NCI-H146 treated with DMSO at 0.1 percent for 48 hours (cell line): ENCODE results near the gene HSPBP1.

Source experiments
- DNase-seq: peaks from one replicate; lab custom pipeline; 2025; ENCODE audit not compliant: unreplicated experiment; lab: John Stamatoyannopoulos, UW

Gene HSPBP1

DNA sequence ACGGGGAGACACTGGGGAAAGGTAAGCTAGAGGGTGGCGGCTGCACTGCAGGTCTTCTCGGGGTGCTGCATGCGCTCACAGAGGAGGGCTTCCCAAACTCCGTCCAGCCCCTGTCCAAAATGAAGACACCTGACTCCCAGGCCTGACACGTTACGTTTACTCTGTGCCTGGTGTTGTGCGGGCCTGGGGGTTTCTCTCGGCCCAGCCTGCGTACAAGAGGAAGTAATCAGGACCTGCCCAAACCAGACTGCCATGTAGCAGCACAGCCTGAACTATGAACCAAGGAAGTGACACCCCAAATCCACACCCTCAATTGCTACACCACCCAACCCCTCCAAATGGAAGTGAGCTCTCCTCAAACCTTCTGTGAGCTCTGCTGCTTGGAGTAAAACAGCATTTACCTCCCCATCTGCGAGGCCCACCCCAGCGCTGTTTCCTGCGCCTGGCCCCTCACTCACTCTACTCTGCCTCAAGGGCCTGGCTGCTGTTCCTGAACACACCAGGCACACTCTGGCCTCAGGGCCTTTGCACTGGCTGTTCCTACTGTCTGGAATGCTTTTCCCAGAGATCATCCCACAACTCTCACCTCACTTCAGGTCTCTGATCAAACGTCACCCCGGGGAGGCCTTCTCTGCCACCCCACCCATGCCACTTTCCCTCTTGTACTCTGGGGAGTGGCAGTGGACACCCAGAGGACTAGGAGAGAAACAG, 3.0 kb downstream of the HSPBP1 start:
- no peak for DNase-seq

DNA sequence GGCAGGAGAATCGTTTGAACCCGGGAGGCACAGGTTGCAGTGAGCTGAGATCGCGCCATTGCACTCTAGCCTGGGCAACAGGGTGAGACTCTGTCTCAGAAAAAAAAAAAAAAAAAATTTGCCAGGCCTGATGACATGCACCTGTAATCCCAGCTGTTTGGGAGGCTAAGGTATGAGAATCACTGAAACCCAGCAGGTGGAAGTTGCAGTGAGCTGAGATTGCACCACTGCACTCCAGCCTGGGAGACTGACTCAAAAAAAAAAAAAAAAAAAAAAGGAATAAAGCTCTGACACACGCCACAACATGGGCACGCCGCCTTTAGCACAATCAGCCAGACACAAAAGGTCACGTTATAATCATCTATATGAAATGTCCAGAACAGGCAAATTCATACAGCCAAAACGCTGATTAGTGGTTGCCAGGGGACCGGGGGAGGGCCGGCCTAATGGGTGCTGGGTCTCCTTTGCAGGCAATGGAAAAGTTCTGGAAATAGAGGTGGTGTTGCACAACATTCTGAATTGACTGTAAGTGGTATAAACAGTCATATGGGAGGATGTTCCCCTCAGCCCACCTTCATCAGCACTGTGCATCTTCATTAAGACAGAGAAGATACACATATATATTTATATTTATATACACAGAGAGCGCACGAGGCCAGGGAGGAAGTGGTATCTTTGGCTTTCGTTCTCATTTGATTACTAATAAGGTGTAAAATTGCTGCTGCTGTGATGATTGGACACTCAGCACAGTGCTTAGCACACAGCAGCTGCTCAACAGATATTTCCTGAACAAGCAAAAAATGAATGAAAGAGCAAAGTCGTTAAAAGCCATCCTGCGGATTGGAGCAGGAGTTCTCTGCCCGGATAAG, 3.8 kb downstream of the HSPBP1 start:
- DNase-seq, result no peak

DNA sequence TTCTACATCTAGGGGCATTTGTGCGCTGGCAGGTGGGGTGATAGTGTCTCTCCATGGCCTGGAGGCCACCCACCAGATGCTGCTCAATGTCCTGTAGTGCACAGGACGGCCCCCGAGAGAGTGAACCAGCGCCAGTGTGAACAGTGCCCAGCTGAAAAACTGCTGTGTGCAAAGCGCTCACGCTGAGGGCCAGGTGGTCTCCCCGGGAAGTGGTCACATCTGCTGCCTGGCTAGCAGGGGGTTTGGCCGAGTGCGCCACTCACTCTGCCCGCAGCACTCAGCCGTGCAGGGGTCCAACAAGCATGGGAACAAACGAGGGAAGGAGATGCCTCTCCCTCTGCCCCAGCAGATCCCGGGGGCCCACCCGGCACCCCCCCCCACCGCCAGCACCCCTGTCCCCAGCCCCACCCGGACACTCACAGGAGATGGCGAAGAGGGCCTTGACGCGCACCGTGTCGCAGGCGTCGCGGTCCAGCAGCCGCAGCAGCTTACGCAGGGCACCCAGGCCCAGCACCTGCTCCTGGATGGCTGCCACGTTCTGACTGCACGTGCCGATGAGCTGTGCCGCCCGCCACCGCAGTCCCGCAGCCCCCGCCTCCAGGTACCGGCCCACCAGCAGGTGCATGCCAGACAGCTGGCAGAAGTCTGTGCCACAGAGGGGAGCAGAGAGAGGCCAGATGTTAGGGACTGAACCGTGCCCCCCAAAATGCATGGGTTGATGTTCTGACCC, 5.8 kb downstream of the HSPBP1 start:
- DNase-seq, result no peak

DNA sequence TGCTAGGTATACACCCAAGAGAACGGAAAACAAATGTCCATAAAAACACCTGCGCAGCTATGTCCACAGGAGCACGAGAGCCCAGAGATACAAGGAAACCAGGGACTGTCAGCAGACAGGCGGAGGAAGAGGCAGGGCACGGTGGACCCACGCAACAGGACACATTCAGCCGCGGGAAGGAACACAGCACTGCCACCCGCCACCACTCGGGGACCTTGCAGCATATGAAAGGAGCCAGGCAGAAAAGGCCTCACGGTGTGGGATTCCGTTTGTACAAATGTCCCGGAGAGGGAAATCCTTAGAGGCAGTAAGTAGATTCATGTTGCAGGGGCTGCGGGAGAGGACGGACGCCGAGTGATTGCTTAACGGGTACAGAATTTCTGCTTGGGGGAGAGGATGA, 7.8 kb downstream of the HSPBP1 start:
- no peak for DNase-seq

- DNase-seq, result no peak
These were observed 9.6 kb downstream of the HSPBP1 start for GRCh38 chr19:55270172-55270942.

DNA sequence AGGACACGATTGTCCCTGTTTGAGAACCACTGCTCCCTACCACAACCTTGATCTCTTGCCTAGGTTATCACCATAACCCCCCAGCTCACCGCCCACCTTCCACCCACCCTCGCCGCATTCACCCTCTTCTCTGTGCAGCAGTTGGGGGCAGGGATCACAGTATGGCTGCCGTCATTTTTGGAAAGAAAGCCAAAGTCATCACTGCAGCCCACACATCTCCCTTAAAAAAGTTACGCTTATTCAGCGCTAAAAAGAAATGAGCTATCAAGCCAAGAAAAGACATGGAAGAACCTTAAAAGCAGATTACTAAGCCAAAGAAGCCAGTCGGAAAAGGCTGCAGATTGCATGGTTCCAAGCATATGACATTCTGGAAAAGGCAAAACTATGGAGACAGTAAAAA, 10.6 kb downstream of the HSPBP1 start:
- no peak for DNase-seq

- no peak for DNase-seq
These were observed 13.1 kb downstream of the HSPBP1 start for GRCh38 chr19:55266840-55267239.

- no peak for DNase-seq
These were observed 13.5 kb downstream of the HSPBP1 start for GRCh38 chr19:55266404-55266803.

DNA sequence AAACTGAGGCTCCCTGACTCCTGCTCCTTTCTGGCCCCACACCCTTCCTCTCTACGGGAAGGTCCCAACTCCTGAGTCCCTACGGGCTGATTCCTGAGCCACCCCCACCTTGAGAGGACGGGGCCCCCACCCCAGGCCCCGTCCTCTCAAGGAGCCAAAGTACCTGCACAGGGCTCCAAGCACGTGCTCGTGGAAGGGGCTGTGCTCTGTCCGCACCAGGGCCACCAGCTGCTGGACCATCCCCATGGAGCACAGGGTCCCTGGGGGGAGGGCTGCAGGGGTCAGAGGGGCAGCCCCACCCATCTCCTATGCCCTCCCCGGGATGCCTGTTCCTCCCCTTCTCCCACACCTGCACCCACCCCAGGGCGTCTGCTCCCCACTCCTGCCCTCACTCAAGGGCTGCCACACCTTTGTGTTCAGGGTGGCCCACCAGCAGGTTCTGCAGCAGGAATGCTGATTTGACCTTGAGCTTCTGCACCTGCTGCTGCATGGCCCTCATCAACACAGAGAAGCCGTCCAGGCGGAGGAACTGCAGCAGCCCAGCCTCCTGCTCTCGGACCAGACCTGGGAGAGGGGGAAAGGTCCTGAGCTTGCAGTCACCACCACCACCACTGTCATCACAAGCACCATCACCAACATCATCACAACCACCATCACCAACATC, 14.1 kb downstream of the HSPBP1 start:
- DNase-seq, result no peak

DNA sequence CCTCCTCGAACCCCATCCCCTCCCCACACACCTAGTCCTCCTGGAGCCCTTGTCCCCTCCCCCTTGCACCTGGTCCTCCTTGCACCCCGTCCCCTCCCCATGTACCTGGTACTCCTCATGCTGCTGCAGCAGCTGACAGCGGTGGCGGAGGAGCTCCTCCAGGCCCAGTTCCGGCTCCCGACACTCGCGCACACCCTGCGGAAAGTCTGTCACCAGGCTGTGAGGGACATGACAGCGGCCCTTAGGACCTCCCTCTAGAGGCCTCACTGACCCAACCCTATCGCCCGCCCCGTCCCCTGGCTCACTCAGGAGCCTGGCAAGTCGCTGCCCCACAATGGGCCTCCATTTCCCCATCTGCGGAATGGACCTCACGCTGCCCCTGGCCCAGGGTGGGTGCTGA, 14.7 kb downstream of the HSPBP1 start:
- DNase-seq, result no peak

DNA sequence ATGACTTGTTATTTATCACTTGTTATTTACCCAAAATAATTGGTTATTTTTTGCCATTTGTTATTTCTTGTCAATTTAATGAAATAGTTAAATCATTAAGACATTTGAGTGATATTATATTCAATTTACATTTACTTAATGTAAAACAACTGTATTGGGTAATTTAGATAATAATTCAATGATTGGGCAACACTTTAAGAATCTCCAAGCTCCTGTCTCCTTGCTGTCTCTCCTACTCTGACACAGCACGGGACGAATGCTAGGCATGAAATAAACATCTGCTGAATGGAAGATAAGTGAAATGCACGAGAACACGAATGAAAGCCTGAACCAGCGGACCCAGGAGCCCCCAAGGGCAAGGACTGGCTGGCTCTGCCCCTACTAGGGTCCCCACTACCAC, 15.4 kb downstream of the HSPBP1 start:
- no peak for DNase-seq

- DNase-seq, result no peak
These were observed 17.6 kb downstream of the HSPBP1 start for GRCh38 chr19:55262359-55262758.

DNA sequence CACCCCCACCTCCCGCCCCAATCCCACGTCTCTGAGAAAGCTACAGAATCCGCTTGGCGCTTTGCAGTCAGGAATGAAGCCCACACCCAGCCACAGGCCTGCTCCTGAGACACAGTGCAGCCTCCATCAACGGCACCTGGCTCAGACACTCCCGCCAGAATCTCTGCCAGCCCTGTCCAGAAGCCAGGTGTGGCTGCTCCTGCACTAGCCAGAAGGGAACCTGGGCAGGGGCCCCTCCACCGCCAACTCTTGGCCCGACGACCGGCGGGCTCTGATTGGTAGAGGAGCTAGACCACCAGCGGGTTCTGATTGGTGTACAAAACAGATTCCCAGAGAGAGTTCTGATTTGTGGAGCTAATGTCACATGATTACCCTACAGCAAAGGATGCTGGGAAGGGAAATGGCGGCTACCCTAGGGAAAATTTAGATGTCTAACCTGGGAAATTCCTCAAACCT, 18.2 kb downstream of the HSPBP1 start:
- no peak for DNase-seq

DNA sequence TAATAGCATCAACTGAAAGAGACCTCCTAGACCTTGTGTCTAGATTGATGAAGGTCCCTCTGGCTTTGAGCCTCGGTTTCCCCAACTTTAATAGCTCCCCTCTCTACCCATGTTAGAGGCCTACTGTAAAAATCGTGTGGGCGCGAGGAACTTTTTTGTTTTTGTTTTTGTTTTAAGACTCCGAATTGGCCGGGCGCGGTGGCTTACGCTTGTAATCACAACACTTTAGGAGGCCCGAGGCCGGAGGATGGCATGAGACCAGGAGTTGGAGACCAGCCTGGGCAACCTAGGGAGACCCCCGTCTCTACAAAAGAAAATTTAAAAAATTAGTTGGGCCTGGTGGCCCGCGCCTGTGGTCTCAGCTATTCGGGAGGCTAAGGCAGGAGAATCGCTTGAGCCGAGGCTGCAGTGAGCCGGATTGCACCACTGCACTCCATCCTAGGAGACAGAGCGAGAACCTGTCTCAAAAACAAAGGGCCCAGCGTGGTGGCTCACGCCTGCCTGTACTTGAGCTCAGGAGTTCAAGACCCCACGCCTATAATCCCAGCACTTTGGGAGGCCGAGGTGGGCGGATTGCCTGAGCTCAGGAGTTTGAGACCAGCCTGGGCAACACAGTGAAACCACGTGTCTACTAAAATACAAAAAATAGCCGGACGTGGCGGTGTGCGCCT, 20.2 kb downstream of the HSPBP1 start:
- DNase-seq, result peak; percentile 49

GRCh38 chr19:55258828-55259539, 20.9 kb downstream of the HSPBP1 start, which contains the start of gene PPP6R1:
TSS of gene PPP6R1 (minus strand) at chr19:55259017. CDS start at chr19:55247103, 11,914 bp downstream.
- peak; percentile 98 for DNase-seq

- DNase-seq, result no peak
These were observed 21.5 kb downstream of the HSPBP1 start for GRCh38 chr19:55258476-55258827.

GRCh38 chr19:55257461-55258420, 22.2 kb downstream of the HSPBP1 start:
- no peak for DNase-seq
